Naive thymus-derived CD4-positive, alpha-beta T cell (primary cell): ENCODE results near the gene BHLHE23. TPM values are rescaled to one million over a fixed set of nuclear protein-coding genes. Genes with fewer than 3 reads are reported as not detected.
A peak's percentile ranks its signal among the peaks of the same experiment; 100 is the strongest.

Experiments used
- ATAC-seq: fragments of 150-1000 bp; cut with Tn5 transposase; 2 replicates; pipeline ENCODE4 v1.10.0; 2021; ENCODE audit warnings: mild to moderate bottlenecking, moderate library complexity
- CTCF ChIA-PET: fragments of 350-600 bp; sonication (Branson Sonifier 250); formaldehyde crosslinking; loops from one replicate; lab custom pipeline; 2021; ENCODE audit warnings: antibody characterized with exemption; lab: Charles Lee
- POLR2A ChIA-PET: fragments of 350-600 bp; sonication (Branson Sonifier 250); formaldehyde crosslinking; loops from one replicate; lab custom pipeline; 2021; ENCODE audit warnings: antibody characterized with exemption, inconsistent platforms; lab: Charles Lee
- DNase-seq, 9 donors: peaks; one replicate each; pipeline versions ENCODE4 v3.0.0 to v3.0.0-alpha.2; 2020 to 2022; ENCODE audit warnings: mixed read lengths in 1 of 9
- H3K27ac ChIP-seq: one replicate; pipeline ENCODE4 v1.7.0; 2013; ENCODE audit warnings: mild to moderate bottlenecking, low read depth, low read length, moderate library complexity
- H3K27me3 ChIP-seq, 2 donors: one replicate each; pipeline ENCODE4 v1.7.0; 2013; ENCODE audit warnings: low read length in 2 of 2, mild to moderate bottlenecking in 2 of 2, moderate library complexity in 2 of 2; ENCODE audit not compliant: control insufficient read depth in 2 of 2, insufficient read depth in 2 of 2
- H3K36me3 ChIP-seq, 3 experiments: 1 replicate in 2 of 3; 2 replicates in 1 of 3; pipeline ENCODE4 v1.7.0; 2013; ENCODE audit warnings: low read length in 3 of 3, mild to moderate bottlenecking in 3 of 3, moderate library complexity in 1 of 3; ENCODE audit not compliant: insufficient read depth in 3 of 3, control insufficient read depth in 2 of 3
- H3K4me1 ChIP-seq, 2 donors: one replicate each; pipeline ENCODE4 v1.7.0; 2013; ENCODE audit warnings: low read length in 2 of 2, mild to moderate bottlenecking in 2 of 2, moderate library complexity in 1 of 2; ENCODE audit not compliant: control insufficient read depth in 2 of 2, insufficient read depth in 2 of 2
- H3K4me3 ChIP-seq: 2 replicates; pipeline ENCODE4 v1.7.0; 2013; ENCODE audit warnings: mild to moderate bottlenecking, low read length
- H3K9me3 ChIP-seq, 3 experiments: 1 replicate in 2 of 3; 2 replicates in 1 of 3; pipeline ENCODE4 v1.7.0; 2013; ENCODE audit warnings: low read length in 3 of 3; ENCODE audit not compliant: control insufficient read depth in 2 of 3
- H3K27ac Mint-ChIP-seq, 9 donors: one replicate each; pipeline ENCODE4 v1.8.0; 2020 to 2022; ENCODE audit warnings: mixed read lengths in 9 of 9, mild to moderate bottlenecking in 8 of 9, moderate library complexity in 5 of 9, inconsistent platforms in 2 of 9
- H3K27me3 Mint-ChIP-seq, 5 donors: one replicate each; pipeline ENCODE4 v1.8.0; 2021 to 2022; ENCODE audit warnings: mixed read lengths in 5 of 5, mild to moderate bottlenecking in 1 of 5
- H3K36me3 Mint-ChIP-seq, 5 donors: one replicate each; pipeline ENCODE4 v1.8.0; 2020 to 2022; ENCODE audit warnings: mixed read lengths in 5 of 5, mild to moderate bottlenecking in 3 of 5, inconsistent platforms in 1 of 5
- H3K4me1 Mint-ChIP-seq, 7 donors: one replicate each; pipeline ENCODE4 v1.8.0; 2020 to 2022; ENCODE audit warnings: mixed read lengths in 7 of 7, mild to moderate bottlenecking in 3 of 7, inconsistent platforms in 1 of 7
- H3K4me3 Mint-ChIP-seq, 10 donors: one replicate each; pipeline ENCODE4 v1.8.0; 2020 to 2022; ENCODE audit warnings: mild to moderate bottlenecking in 10 of 10, mixed read lengths in 10 of 10, moderate library complexity in 6 of 10, inconsistent platforms in 2 of 10
- H3K9me3 Mint-ChIP-seq, 11 donors: one replicate each; pipeline ENCODE4 v1.8.0; 2020 to 2022; ENCODE audit warnings: mixed read lengths in 11 of 11, mild to moderate bottlenecking in 4 of 11, inconsistent platforms in 1 of 11, moderate library complexity in 1 of 11
- intact Hi-C, 2 donors: fragments of 100-400 bp; cut with micrococcal nuclease; formaldehyde crosslinking; loops; one replicate each; pipeline ENCODE4 v1.15.1; 2023
- polyA plus RNA-seq, 2 donors: library from polyadenylated mRNA; unstranded; fragments of 300-500 nt; fragmentation: Illumina TruSeq; gene quantifications; one replicate each; pipeline ENCODE4 v1.2.3, GENCODE V29; 2021
- total RNA-seq, 6 experiments: library from RNA in 5 of 6; stranded (reverse) in 5 of 6; gene quantifications; 1 replicate in 5 of 6; 2 replicates in 1 of 6; pipeline ENCODE4 v1.2.3 and lab custom pipeline; 2021 to 2026

The BHLHE23 gene
- total and polyA plus RNA-seq, 7 experiments from 2014 or later: not detected

- Histone ChIP-seq H3K4me3 (no peak overlapping the region), H3K27me3 (no peaks in the 10 kb centered on the region), H3K36me3 (no peaks in the 10 kb centered on the region), H3K9me3 (no peaks in the 10 kb centered on the region), H3K27ac (no peak overlapping the region), H3K4me1 (no peaks in the 10 kb centered on the region)
- Mint-ChIP-seq H3K4me3 (no peak overlapping the region), H3K27me3 (peaks cover 9 to 39% (median 27%) of the 10 kb centered on the region in 5 donors), H3K27ac (no peak overlapping the region), H3K36me3 (no peaks in the 10 kb centered on the region), H3K4me1 (peaks cover 0 to 5% (median 0%) of the 10 kb centered on the region in 7 donors), H3K9me3 (peaks cover 0 to 2% (median 0%) of the 10 kb centered on the region in 11 donors)
- intact Hi-C loops: no loop called here
- ChIA-PET POLR2A (no interaction called here), CTCF (interaction anchor here (0.5 kb wide), 1 partner anchor 41 kb away, joined by 3 read pairs; no protein-coding TSS in a partner anchor)
- ATAC-seq: no peak
- DNase-seq: no peak
These were observed 11.3 kb downstream of the BHLHE23 start for GRCh38 chr20:62995481-62995880.

GRCh38 chr20:62994869-62995281 lies 11.9 kb downstream of the BHLHE23 start:
- CTCF ChIA-PET: interaction anchor here (1.7 kb wide), 1 partner anchor 22 kb away, joined by 5 read pairs; no protein-coding TSS in a partner anchor
- no peak overlapping the region for H3K27ac ChIP-seq

GRCh38 chr20:62993856-62994494 lies 12.8 kb downstream of the BHLHE23 start:
- intact Hi-C loops: no loop called here
- no peak overlapping the region for H3K27ac Mint-ChIP-seq

More at GRCh38 chr20:62994869-62995281, 11.9 kb downstream of the BHLHE23 start:
- Mint-ChIP-seq H3K27ac (no peak overlapping the region), H3K9me3 (peaks cover 0 to 2% (median 0%) of the 10 kb centered on the region in 11 donors), H3K4me3 (no peak overlapping the region), H3K27me3 (peaks cover 5 to 34% (median 23%) of the 10 kb centered on the region in 5 donors), H3K4me1 (peaks cover 0 to 5% (median 0%) of the 10 kb centered on the region in 7 donors), H3K36me3 (no peaks in the 10 kb centered on the region)
- Histone ChIP-seq H3K36me3 (no peaks in the 10 kb centered on the region), H3K9me3 (no peaks in the 10 kb centered on the region), H3K4me1 (no peaks in the 10 kb centered on the region), H3K27me3 (no peaks in the 10 kb centered on the region), H3K4me3 (no peak overlapping the region)
- POLR2A ChIA-PET: interaction anchor here (1.2 kb wide), 1 partner anchor 46 kb away, joined by 4 read pairs; no protein-coding TSS in a partner anchor
- ATAC-seq (no peak), DNase-seq (no peak)
- intact Hi-C loops: no loop called here

GRCh38 chr20:62991863-62992262 lies 14.9 kb downstream of the BHLHE23 start:
- Mint-ChIP-seq H3K9me3 (no peaks in the 10 kb centered on the region), H3K4me1 (peaks cover 0 to 10% (median 4%) of the 10 kb centered on the region in 7 donors), H3K27me3 (peaks cover 0 to 16% (median 5%) of the 10 kb centered on the region in 5 donors), H3K36me3 (no peaks in the 10 kb centered on the region), H3K27ac (no peak overlapping the region), H3K4me3 (no peak overlapping the region)
- no peak overlapping the region for H3K27ac ChIP-seq
- no peaks in the 10 kb centered on the region for H3K36me3 ChIP-seq
- H3K4me1 ChIP-seq: peaks cover 0 to 5% of the 10 kb centered on the region in 2 donors
- ChIA-PET POLR2A (no interaction called here), CTCF (no interaction called here)
- H3K4me3 ChIP-seq: no peak overlapping the region
- H3K27me3 ChIP-seq: no peaks in the 10 kb centered on the region
- DNase-seq (no peak), ATAC-seq (no peak)
- intact Hi-C loops: no loop called here
- H3K9me3 ChIP-seq: no peaks in the 10 kb centered on the region

More at GRCh38 chr20:62993856-62994494, 12.8 kb downstream of the BHLHE23 start:
- Histone ChIP-seq H3K36me3 (no peaks in the 10 kb centered on the region), H3K4me3 (no peak overlapping the region), H3K27me3 (no peaks in the 10 kb centered on the region), H3K4me1 (peaks cover 0 to 2% of the 10 kb centered on the region in 2 donors), H3K27ac (no peak overlapping the region), H3K9me3 (no peaks in the 10 kb centered on the region)
- H3K27me3 Mint-ChIP-seq: peaks cover 0 to 27% (median 16%) of the 10 kb centered on the region in 5 donors
- ChIA-PET POLR2A (interaction anchor here (1.2 kb wide), 1 partner anchor 45 kb away, joined by 4 read pairs; no protein-coding TSS in a partner anchor), CTCF (interaction anchor here (1.7 kb wide), 1 partner anchor 21 kb away, joined by 5 read pairs; no protein-coding TSS in a partner anchor)
- H3K9me3 Mint-ChIP-seq: peaks cover 0 to 2% (median 0%) of the 10 kb centered on the region in 11 donors
- no peaks in the 10 kb centered on the region for H3K36me3 Mint-ChIP-seq
- peaks cover 0 to 7% (median 6%) of the 10 kb centered on the region in 7 donors for H3K4me1 Mint-ChIP-seq
- H3K4me3 Mint-ChIP-seq: no peak overlapping the region
- no peak for ATAC-seq
- DNase-seq: no peak

- ChIA-PET CTCF (no interaction called here), POLR2A (no interaction called here)
- Mint-ChIP-seq H3K4me3 (no peak overlapping the region), H3K9me3 (no peaks in the 10 kb centered on the region), H3K27me3 (peaks cover 0 to 14% (median 1%) of the 10 kb centered on the region in 5 donors), H3K27ac (no peak overlapping the region), H3K36me3 (no peaks in the 10 kb centered on the region), H3K4me1 (peaks cover 0 to 10% (median 4%) of the 10 kb centered on the region in 7 donors)
- no peak for DNase-seq
- H3K27me3 ChIP-seq: no peaks in the 10 kb centered on the region
- intact Hi-C loops: no loop called here
- H3K27ac ChIP-seq: no peak overlapping the region
- ATAC-seq: no peak
- H3K4me3 ChIP-seq: no peak overlapping the region
- peaks cover 0 to 5% of the 10 kb centered on the region in 2 donors for H3K4me1 ChIP-seq
- no peaks in the 10 kb centered on the region for H3K9me3 ChIP-seq
- no peaks in the 10 kb centered on the region for H3K36me3 ChIP-seq
These were observed 15.5 kb downstream of the BHLHE23 start for GRCh38 chr20:62991196-62991807.

DNA sequence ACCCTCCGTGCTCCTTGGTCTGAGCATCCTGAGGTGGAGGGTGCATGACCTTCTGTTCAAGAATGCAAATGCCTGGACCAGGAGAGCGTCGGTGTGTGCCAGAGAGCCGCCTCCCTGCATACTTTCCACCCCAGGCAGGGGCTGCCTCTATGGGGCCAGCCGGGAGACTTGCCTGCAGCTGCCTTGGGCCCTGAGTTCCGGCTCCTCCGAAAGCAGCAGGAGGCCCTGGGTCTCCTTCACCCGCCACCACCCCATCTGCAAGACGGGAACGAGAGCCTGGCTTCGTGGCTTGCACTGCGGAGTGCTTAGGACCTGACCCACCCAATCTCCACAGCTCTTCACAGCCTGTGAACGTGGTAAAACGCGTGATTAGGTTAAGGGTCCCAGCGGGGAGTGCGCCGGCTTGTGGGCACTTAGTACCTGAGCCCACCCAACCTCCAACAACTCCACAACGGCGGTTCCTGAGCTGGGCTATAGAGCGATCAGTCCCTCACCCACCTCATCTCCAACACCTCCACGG lies 16.4 kb downstream of the BHLHE23 start:
- ATAC-seq: no peak
- Histone ChIP-seq H3K4me1 (peaks cover 0 to 5% of the 10 kb centered on the region in 2 donors), H3K27ac (no peak overlapping the region), H3K9me3 (no peaks in the 10 kb centered on the region), H3K27me3 (no peaks in the 10 kb centered on the region), H3K36me3 (no peaks in the 10 kb centered on the region), H3K4me3 (no peak overlapping the region)
- Mint-ChIP-seq H3K27ac (no peak overlapping the region), H3K36me3 (no peaks in the 10 kb centered on the region), H3K9me3 (no peaks in the 10 kb centered on the region), H3K4me3 (peak overlapping the region in 1 of 10 donors; percentile 13), H3K4me1 (peaks cover 0 to 10% (median 4%) of the 10 kb centered on the region in 7 donors), H3K27me3 (peaks cover 0 to 13% (median 3%) of the 10 kb centered on the region in 5 donors)
- no peak for DNase-seq
- CTCF ChIA-PET: no interaction called here
- intact Hi-C loops: no loop called here
- POLR2A ChIA-PET: no interaction called here
